C4-2B (cell line): ENCODE data around the gene SH3BP5L.
A peak's percentile ranks its signal among the peaks of the same experiment; 100 is the strongest.

ENCODE experiments used
- H3K27ac ChIP-seq: fragments of 450-650 bp; 2 replicates; pipeline ENCODE4 v1.5.1; 2017
- CTCF ChIP-seq: fragments of 450-650 bp; conservative IDR thresholded peaks from 2 replicates; pipeline ENCODE4 v1.5.1; 2017; ENCODE audit warnings: mild to moderate bottlenecking
- ZFX ChIP-seq: fragments of 450-650 bp; IDR thresholded peaks from 2 replicates; pipeline ENCODE4 v1.6.1; 2017

SH3BP5L gene

GRCh38 chr1:248811514-248812490 lies 13.9 kb downstream of the SH3BP5L start:
- H3K27ac ChIP-seq: no peak overlapping the region
- TF ChIP-seq ZFX (no peak), CTCF (no peak)

GRCh38 chr1:248810727-248811513 lies 14.8 kb downstream of the SH3BP5L start:
- TF ChIP-seq CTCF: no peak
- TF ChIP-seq ZFX: no peak
- H3K27ac ChIP-seq: no peak overlapping the region

GRCh38 chr1:248810000-248810726 lies 15.6 kb downstream of the SH3BP5L start:
- TF ChIP-seq ZFX (no peak), CTCF (no peak)
- no peak overlapping the region for H3K27ac ChIP-seq

- TF ChIP-seq ZFX (no peak), CTCF (no peak)
- no peak overlapping the region for H3K27ac ChIP-seq
Observed at GRCh38 chr1:248808876-248809275, 16.8 kb downstream of the SH3BP5L start.

GRCh38 chr1:248807067-248807737 lies 18.5 kb downstream of the SH3BP5L start:
- peak; percentile 89 for TF ChIP-seq CTCF
- TF ChIP-seq ZFX: no peak
- no peak overlapping the region for H3K27ac ChIP-seq

GRCh38 chr1:248805876-248806275 lies 19.8 kb downstream of the SH3BP5L start:
- no peak overlapping the region for H3K27ac ChIP-seq
- TF ChIP-seq CTCF: no peak
- no peak for TF ChIP-seq ZFX
